Panc1 (cell line): Measurements from ENCODE around the gene ZNF547. TPM values are rescaled to one million over a fixed set of nuclear protein-coding genes. Genes with fewer than 3 reads are reported as not detected.

Experiments used
- ATAC-seq: fragments of 200-7000 bp; cut with Tn5 transposase; 2 replicates; pipeline ENCODE4 v1.9.1; 2020; ENCODE audit warnings: mild to moderate bottlenecking, moderate library complexity
- BruUV-seq: library from RNA; stranded (reverse); fragments of 400-500 nt; replicated peaks from 2 replicates; lab custom pipeline; 2021; lab: Mats Ljungman, UMichigan
- CTCF ChIA-PET: fragments of 300-600 bp; sonication (Branson Sonifier 250); formaldehyde crosslinking; loops from one replicate; lab custom pipeline; 2022; ENCODE audit warnings: antibody characterized with exemption; lab: Charles Lee
- POLR2A ChIA-PET: fragments of 300-600 bp; sonication (Branson Sonifier 250); formaldehyde crosslinking; loops from one replicate; lab custom pipeline; 2022; ENCODE audit warnings: antibody characterized with exemption; lab: Charles Lee
- DNase-seq: peaks from one replicate; pipeline ENCODE4 v3.0.0-alpha.2; 2010; ENCODE audit warnings: low read depth, low spot score
- H3K27ac ChIP-seq: 2 replicates; pipeline ENCODE4 v1.5.1; 2011; ENCODE audit warnings: mild to moderate bottlenecking, low read length, inconsistent platforms
- H3K27me3 ChIP-seq: fragments of 200-500 bp; sonication (Bioruptor generic); 2 replicates; pipeline ENCODE4 v1.6.0; 2014; ENCODE audit warnings: low read length, inconsistent platforms; ENCODE audit not compliant: control insufficient read depth, insufficient read depth
- H3K36me3 ChIP-seq: fragments of 200-500 bp; sonication (Bioruptor generic); 2 replicates; pipeline ENCODE4 v1.5.1; 2014; ENCODE audit warnings: inconsistent platforms, mild to moderate bottlenecking, low read length, moderate library complexity; ENCODE audit not compliant: control insufficient read depth, insufficient read depth
- H3K4me1 ChIP-seq: 2 replicates; pipeline ENCODE4 v1.5.1; 2011; ENCODE audit warnings: inconsistent platforms, mild to moderate bottlenecking, low read length, moderate library complexity; ENCODE audit not compliant: control insufficient read depth, insufficient read depth
- H3K4me3 ChIP-seq, 2 experiments: 2 replicates each; pipeline ENCODE4 v1.5.1; 2011 to 2012; ENCODE audit warnings: low read depth in 2 of 2, low read length in 2 of 2, mild to moderate bottlenecking in 2 of 2, inconsistent platforms in 1 of 2, moderate library complexity in 1 of 2
- H3K9me3 ChIP-seq: fragments of 200-500 bp; sonication (Bioruptor generic); 2 replicates; pipeline ENCODE4 v1.5.1; 2014; ENCODE audit warnings: low read depth, mild to moderate bottlenecking, inconsistent platforms, low read length, moderate library complexity; ENCODE audit not compliant: control insufficient read depth, insufficient read depth
- POLR2AphosphoS5 ChIP-seq: IDR thresholded peaks from 2 replicates; pipeline ENCODE4 v1.6.1; 2012; ENCODE audit warnings: mild to moderate bottlenecking, low read depth, low read length, moderate library complexity
- SIN3A ChIP-seq: IDR thresholded peaks from 2 replicates; pipeline ENCODE4 v1.6.1; 2012; ENCODE audit warnings: low read depth, mild to moderate bottlenecking, low read length, moderate library complexity, borderline replicate concordance; ENCODE audit not compliant: insufficient read depth
- TCF7L2 ChIP-seq: IDR thresholded peaks from 2 replicates; pipeline ENCODE4 v1.6.1; 2011; ENCODE audit warnings: mild to moderate bottlenecking, low read depth, low read length, inconsistent platforms
- in situ Hi-C: cut with HindIII; loops from 2 replicates; pipeline ENCODE4 v1.10.0; 2016; ENCODE audit warnings: low sequenced_read_pairs, low pct_unique_long_range_greater_than_20kb
- intact Hi-C: fragments of 100-400 bp; cut with micrococcal nuclease; formaldehyde crosslinking; loops from one replicate; pipeline ENCODE4 v1.10.0; 2022; ENCODE audit not compliant: unreplicated experiment
- total RNA-seq: library from RNA; stranded (reverse); gene quantifications from one replicate; pipeline ENCODE4 v1.2.1, GENCODE V29; 2021; ENCODE audit not compliant: unreplicated experiment
- TF ChIP-seq, protein P1 (sequence below), 2 experiments: IDR thresholded peaks; 2 replicates each; pipeline ENCODE4 v1.6.1; 2011 to 2012; ENCODE audit warnings: low read depth in 2 of 2, control low read depth in 1 of 2, low read length in 1 of 2, mild to moderate bottlenecking in 1 of 2, moderate library complexity in 1 of 2; ENCODE audit not compliant: insufficient read depth in 1 of 2
- TF ChIP-seq, protein P2 (sequence below): fragments of 450-650 bp; IDR thresholded peaks from 2 replicates; pipeline ENCODE4 v1.5.1; 2017; ENCODE audit warnings: mild to moderate bottlenecking

The ZNF547 gene
- total RNA-seq, 1 experiment from 2014 or later: 4.1 TPM

- intact Hi-C loops: no loop called here
- POLR2A ChIA-PET: interaction anchor here (0.6 kb wide), 1 partner anchor 11 kb away, joined by 4 read pairs; no protein-coding TSS in a partner anchor
- Histone ChIP-seq H3K9me3 (no peaks in the 10 kb centered on the region), H3K4me1 (peaks cover 11% of the 10 kb centered on the region), H3K27ac (peak overlapping the region; percentile 88), H3K4me3 (peak overlapping the region; percentile 71 to 79), H3K27me3 (peaks cover 3% of the 10 kb centered on the region; the same call in 1 of the 2 replicates), H3K36me3 (peaks cover 5% of the 10 kb centered on the region)
- no peak for DNase-seq
- no TSS peak for BruUV-seq
- CTCF ChIA-PET: no interaction called here
- no peak for ATAC-seq
- TF ChIP-seq TCF7L2: no peak
- TF ChIP-seq POLR2AphosphoS5: no peak
- TF ChIP-seq, protein P1, sequence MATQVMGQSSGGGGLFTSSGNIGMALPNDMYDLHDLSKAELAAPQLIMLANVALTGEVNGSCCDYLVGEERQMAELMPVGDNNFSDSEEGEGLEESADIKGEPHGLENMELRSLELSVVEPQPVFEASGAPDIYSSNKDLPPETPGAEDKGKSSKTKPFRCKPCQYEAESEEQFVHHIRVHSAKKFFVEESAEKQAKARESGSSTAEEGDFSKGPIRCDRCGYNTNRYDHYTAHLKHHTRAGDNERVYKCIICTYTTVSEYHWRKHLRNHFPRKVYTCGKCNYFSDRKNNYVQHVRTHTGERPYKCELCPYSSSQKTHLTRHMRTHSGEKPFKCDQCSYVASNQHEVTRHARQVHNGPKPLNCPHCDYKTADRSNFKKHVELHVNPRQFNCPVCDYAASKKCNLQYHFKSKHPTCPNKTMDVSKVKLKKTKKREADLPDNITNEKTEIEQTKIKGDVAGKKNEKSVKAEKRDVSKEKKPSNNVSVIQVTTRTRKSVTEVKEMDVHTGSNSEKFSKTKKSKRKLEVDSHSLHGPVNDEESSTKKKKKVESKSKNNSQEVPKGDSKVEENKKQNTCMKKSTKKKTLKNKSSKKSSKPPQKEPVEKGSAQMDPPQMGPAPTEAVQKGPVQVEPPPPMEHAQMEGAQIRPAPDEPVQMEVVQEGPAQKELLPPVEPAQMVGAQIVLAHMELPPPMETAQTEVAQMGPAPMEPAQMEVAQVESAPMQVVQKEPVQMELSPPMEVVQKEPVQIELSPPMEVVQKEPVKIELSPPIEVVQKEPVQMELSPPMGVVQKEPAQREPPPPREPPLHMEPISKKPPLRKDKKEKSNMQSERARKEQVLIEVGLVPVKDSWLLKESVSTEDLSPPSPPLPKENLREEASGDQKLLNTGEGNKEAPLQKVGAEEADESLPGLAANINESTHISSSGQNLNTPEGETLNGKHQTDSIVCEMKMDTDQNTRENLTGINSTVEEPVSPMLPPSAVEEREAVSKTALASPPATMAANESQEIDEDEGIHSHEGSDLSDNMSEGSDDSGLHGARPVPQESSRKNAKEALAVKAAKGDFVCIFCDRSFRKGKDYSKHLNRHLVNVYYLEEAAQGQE (IDR thresholded peaks at IDR 0.05; ENCODE audit: insufficient read depth in 1 of 2, low read depth in 2 of 2, low read length in 1 of 2): no peak
- TF ChIP-seq SIN3A: no peak
- in situ Hi-C loops: no loop called here
These were observed 41.6 kb upstream of the ZNF547 start for GRCh38 chr19:57321751-57322150.

DNA sequence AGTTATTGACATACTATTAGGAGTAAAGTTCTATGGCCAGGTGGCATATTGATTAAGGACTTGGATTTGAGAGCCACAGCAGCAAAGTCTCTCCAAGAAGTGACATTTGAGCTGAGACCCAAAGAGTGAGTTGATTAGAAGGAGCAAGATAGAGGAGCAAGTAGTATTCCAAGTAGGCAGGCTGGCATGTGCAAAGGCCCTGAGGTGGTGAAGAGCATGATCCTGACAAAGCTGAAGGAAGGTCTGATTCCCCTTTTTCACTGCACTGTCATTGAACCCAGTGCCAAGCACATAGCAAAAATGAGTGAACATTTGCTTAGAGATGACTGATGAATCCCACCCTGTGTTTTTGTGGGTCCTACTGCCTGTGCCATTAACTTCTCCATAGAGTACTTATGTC is 38.4 kb upstream of the ZNF547 start:
- H3K9me3 ChIP-seq: peaks cover 7% of the 10 kb centered on the region; the same call in 1 of the 2 replicates
- TF ChIP-seq TCF7L2: no peak
- TF ChIP-seq, protein P2, sequence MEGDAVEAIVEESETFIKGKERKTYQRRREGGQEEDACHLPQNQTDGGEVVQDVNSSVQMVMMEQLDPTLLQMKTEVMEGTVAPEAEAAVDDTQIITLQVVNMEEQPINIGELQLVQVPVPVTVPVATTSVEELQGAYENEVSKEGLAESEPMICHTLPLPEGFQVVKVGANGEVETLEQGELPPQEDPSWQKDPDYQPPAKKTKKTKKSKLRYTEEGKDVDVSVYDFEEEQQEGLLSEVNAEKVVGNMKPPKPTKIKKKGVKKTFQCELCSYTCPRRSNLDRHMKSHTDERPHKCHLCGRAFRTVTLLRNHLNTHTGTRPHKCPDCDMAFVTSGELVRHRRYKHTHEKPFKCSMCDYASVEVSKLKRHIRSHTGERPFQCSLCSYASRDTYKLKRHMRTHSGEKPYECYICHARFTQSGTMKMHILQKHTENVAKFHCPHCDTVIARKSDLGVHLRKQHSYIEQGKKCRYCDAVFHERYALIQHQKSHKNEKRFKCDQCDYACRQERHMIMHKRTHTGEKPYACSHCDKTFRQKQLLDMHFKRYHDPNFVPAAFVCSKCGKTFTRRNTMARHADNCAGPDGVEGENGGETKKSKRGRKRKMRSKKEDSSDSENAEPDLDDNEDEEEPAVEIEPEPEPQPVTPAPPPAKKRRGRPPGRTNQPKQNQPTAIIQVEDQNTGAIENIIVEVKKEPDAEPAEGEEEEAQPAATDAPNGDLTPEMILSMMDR: no peak
- TF ChIP-seq, protein P1 (IDR thresholded peaks at IDR 0.05; ENCODE audit: insufficient read depth in 1 of 2, low read depth in 2 of 2, low read length in 1 of 2): no peak
- TF ChIP-seq POLR2AphosphoS5: no peak
- TF ChIP-seq SIN3A: no peak
- no TSS peak for BruUV-seq
- DNase-seq: no peak
- in situ Hi-C loops (no loop called here), intact Hi-C loops (no loop called here)
- peaks cover 11% of the 10 kb centered on the region for H3K4me1 ChIP-seq
- no peaks in the 10 kb centered on the region for H3K27me3 ChIP-seq
- no peak for ATAC-seq
- ChIA-PET POLR2A (no interaction called here), CTCF (no interaction called here)
- H3K36me3 ChIP-seq: peaks cover 16% of the 10 kb centered on the region
- no peak overlapping the region for H3K27ac ChIP-seq
- no peak overlapping the region for H3K4me3 ChIP-seq
